Astrocyte (in vitro differentiated cells and primary cell): ENCODE data around the gene PTPN13. TPM values are rescaled to one million over a fixed set of nuclear protein-coding genes. Genes with fewer than 3 reads are reported as not detected.

ENCODE experiments used
- DNase-seq: peaks from one replicate; pipeline ENCODE4 v3.0.0-alpha.2; 2010; ENCODE audit warnings: low read depth
- FAIRE-seq: peaks from 2 replicates; lab custom pipeline; 2011; peaks lifted over from hg19 to GRCh38; lab: Jason Lieb, UNC
- H2AFZ ChIP-seq: 2 replicates; pipeline ENCODE4 v1.6.0; 2012; ENCODE audit warnings: low read depth, low read length, inconsistent platforms
- H3K27ac ChIP-seq: 2 replicates; pipeline ENCODE4 v1.5.1; 2011; ENCODE audit warnings: low read depth, low read length, inconsistent platforms
- H3K27me3 ChIP-seq: 2 replicates; pipeline ENCODE4 v1.6.0; 2011; ENCODE audit warnings: low read length, inconsistent platforms; ENCODE audit not compliant: insufficient read depth
- H3K36me3 ChIP-seq: 2 replicates; pipeline ENCODE4 v1.5.1; 2011; ENCODE audit warnings: low read length, inconsistent platforms; ENCODE audit not compliant: insufficient read depth
- H3K4me1 ChIP-seq: 2 replicates; pipeline ENCODE4 v1.5.1; 2011; ENCODE audit warnings: low read length, inconsistent platforms; ENCODE audit not compliant: insufficient read depth
- H3K4me2 ChIP-seq: 2 replicates; pipeline ENCODE4 v1.6.0; 2012; ENCODE audit warnings: low read length, inconsistent platforms
- H3K4me3 ChIP-seq: 2 replicates; pipeline ENCODE4 v1.5.1; 2011; ENCODE audit warnings: low read depth, mild to moderate bottlenecking, low read length, inconsistent platforms; ENCODE audit not compliant: insufficient read depth
- H3K79me2 ChIP-seq: 2 replicates; pipeline ENCODE4 v1.6.0; 2012; ENCODE audit warnings: mild to moderate bottlenecking, low read length, inconsistent platforms; ENCODE audit not compliant: insufficient read depth
- H3K9ac ChIP-seq: 2 replicates; pipeline ENCODE4 v1.6.0; 2012; ENCODE audit warnings: mild to moderate bottlenecking, low read length, inconsistent platforms
- H3K9me3 ChIP-seq: 2 replicates; pipeline ENCODE4 v1.5.1; 2012; ENCODE audit warnings: low read depth, mild to moderate bottlenecking, low read length, inconsistent platforms; ENCODE audit not compliant: insufficient read depth
- H4K20me1 ChIP-seq: 2 replicates; pipeline ENCODE4 v1.6.0; 2012; ENCODE audit warnings: low read length, inconsistent platforms; ENCODE audit not compliant: insufficient read depth
- H3K27ac Mint-ChIP-seq: one replicate; pipeline ENCODE4 v1.8.0; 2021; ENCODE audit warnings: mild to moderate bottlenecking, mixed read lengths; ENCODE audit not compliant: unreplicated experiment
- H3K27me3 Mint-ChIP-seq: one replicate; pipeline ENCODE4 v1.8.0; 2021; ENCODE audit warnings: low read depth, mixed read lengths; ENCODE audit not compliant: unreplicated experiment
- H3K36me3 Mint-ChIP-seq: one replicate; pipeline ENCODE4 v1.8.0; 2021; ENCODE audit warnings: low read depth, mixed read lengths; ENCODE audit not compliant: unreplicated experiment
- H3K4me1 Mint-ChIP-seq: one replicate; pipeline ENCODE4 v1.8.0; 2021; ENCODE audit warnings: low read depth, mixed read lengths; ENCODE audit not compliant: unreplicated experiment
- H3K4me3 Mint-ChIP-seq: one replicate; pipeline ENCODE4 v1.8.0; 2021; ENCODE audit warnings: mild to moderate bottlenecking, moderate library complexity, mixed read lengths; ENCODE audit not compliant: unreplicated experiment
- H3K9me3 Mint-ChIP-seq: one replicate; pipeline ENCODE4 v1.8.0; 2021; ENCODE audit warnings: mild to moderate bottlenecking, mixed read lengths; ENCODE audit not compliant: unreplicated experiment
- EZH2 ChIP-seq: IDR thresholded peaks from 2 replicates; pipeline ENCODE4 v1.6.1; 2012; ENCODE audit warnings: mild to moderate bottlenecking, low read length, inconsistent platforms; ENCODE audit not compliant: insufficient read depth
- total RNA-seq: library from RNA; stranded (reverse); gene quantifications from 2 replicates; pipeline ENCODE4 v1.2.1, GENCODE V29; 2021
- TF ChIP-seq, protein P1 (sequence below): IDR thresholded peaks from 2 replicates; pipeline ENCODE4 v1.5.1; 2011; ENCODE audit warnings: low read depth, mild to moderate bottlenecking, inconsistent platforms, low read length, moderate library complexity; ENCODE audit not compliant: insufficient read depth

The PTPN13 gene
- total RNA-seq, 1 donor from 2014 or later = 46.2 TPM

DNA sequence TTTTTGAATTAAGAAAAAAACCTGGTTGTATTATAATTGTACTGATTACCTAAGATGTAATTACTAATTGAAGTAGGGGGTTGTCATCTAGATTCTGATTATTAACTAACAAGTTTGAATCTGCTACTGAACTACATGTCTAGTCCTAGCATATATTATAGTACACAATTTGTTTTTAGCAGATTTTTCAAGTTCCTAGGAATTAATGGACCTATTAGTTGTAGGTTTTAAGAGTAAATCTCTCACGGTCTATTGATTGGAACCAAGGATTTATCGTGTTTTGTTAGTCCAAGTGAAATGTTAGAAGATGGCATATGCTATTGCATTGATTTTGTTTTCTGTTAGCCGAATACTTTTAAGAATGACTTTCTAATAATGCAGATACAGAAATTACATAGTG is 20.8 kb downstream of the PTPN13 start:
- H3K27me3 Mint-ChIP-seq = no peaks in the 10 kb centered on the region
- no peak overlapping the region for H3K4me3 Mint-ChIP-seq
- Histone ChIP-seq H3K9ac (no peak overlapping the region), H3K27me3 (no peaks in the 10 kb centered on the region), H3K4me3 (no peak overlapping the region), H3K79me2 (peaks cover 9% of the 10 kb centered on the region), H3K36me3 (no peaks in the 10 kb centered on the region), H2AFZ (no peak overlapping the region), H3K9me3 (no peaks in the 10 kb centered on the region), H3K4me2 (no peak overlapping the region), H4K20me1 (peaks cover 8% of the 10 kb centered on the region), H3K27ac (no peak overlapping the region), H3K4me1 (no peaks in the 10 kb centered on the region)
- H3K4me1 Mint-ChIP-seq = peaks cover 2% of the 10 kb centered on the region
- peaks cover 7% of the 10 kb centered on the region for H3K36me3 Mint-ChIP-seq
- DNase-seq = no peak
- H3K9me3 Mint-ChIP-seq = no peaks in the 10 kb centered on the region
- TF ChIP-seq, protein P1, sequence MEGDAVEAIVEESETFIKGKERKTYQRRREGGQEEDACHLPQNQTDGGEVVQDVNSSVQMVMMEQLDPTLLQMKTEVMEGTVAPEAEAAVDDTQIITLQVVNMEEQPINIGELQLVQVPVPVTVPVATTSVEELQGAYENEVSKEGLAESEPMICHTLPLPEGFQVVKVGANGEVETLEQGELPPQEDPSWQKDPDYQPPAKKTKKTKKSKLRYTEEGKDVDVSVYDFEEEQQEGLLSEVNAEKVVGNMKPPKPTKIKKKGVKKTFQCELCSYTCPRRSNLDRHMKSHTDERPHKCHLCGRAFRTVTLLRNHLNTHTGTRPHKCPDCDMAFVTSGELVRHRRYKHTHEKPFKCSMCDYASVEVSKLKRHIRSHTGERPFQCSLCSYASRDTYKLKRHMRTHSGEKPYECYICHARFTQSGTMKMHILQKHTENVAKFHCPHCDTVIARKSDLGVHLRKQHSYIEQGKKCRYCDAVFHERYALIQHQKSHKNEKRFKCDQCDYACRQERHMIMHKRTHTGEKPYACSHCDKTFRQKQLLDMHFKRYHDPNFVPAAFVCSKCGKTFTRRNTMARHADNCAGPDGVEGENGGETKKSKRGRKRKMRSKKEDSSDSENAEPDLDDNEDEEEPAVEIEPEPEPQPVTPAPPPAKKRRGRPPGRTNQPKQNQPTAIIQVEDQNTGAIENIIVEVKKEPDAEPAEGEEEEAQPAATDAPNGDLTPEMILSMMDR = no peak
- TF ChIP-seq EZH2 = no peak
- no peak overlapping the region for H3K27ac Mint-ChIP-seq
- peak; percentile 58 for FAIRE-seq

DNA sequence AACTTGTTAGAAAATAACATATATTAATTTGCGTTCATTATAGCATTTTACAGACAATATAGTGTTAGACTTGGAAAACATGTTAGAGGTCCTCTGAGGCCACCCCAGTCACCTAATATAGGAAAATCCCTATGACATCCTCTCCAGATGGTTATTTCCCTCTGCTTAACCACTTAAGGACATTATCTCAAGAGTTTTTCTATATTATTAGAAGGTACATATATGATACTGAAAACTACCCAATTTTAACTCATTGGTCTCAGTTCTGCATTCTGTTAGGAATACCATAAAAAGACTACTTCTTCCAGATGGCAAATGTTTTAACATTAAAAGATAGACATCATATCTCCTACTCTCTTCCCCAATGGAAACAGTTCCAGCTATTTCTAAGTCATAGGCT is 21.4 kb downstream of the PTPN13 start:
- Histone ChIP-seq H3K4me3 (no peak overlapping the region), H3K9me3 (no peaks in the 10 kb centered on the region), H3K27ac (no peak overlapping the region), H3K4me2 (no peak overlapping the region), H2AFZ (no peak overlapping the region), H3K4me1 (no peaks in the 10 kb centered on the region), H3K79me2 (peaks cover 9% of the 10 kb centered on the region), H3K27me3 (no peaks in the 10 kb centered on the region), H4K20me1 (peaks cover 6% of the 10 kb centered on the region), H3K9ac (no peak overlapping the region), H3K36me3 (no peaks in the 10 kb centered on the region)
- Mint-ChIP-seq H3K27ac (no peak overlapping the region), H3K9me3 (no peaks in the 10 kb centered on the region), H3K4me1 (peaks cover 2% of the 10 kb centered on the region), H3K27me3 (no peaks in the 10 kb centered on the region), H3K4me3 (no peak overlapping the region), H3K36me3 (peaks cover 7% of the 10 kb centered on the region)
- TF ChIP-seq, protein P1 = no peak
- no peak for TF ChIP-seq EZH2
- no peak for FAIRE-seq
- DNase-seq = no peak

DNA sequence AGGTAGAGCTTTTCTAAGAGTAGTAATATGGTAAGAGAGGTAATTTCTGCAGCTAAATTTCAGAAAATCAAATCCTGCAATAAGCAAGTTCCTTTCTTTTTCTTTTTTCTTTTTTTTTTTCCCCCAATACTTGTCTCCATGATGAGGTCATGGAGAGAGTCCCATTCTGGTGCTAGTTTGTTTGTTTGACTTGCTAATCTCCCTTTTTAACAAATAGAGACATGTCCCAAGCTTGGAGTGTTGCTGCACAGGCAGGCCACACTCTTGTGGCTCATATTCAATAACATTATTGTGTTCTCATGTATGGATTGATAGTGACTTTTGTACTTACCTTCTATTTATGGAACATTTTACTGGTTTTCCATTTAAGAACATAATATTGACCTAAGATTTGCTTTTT is 25.5 kb downstream of the PTPN13 start:
- Histone ChIP-seq H3K79me2 (peaks cover 9% of the 10 kb centered on the region), H4K20me1 (peaks cover 8% of the 10 kb centered on the region), H3K27ac (no peak overlapping the region), H3K4me1 (no peaks in the 10 kb centered on the region), H3K9ac (no peak overlapping the region), H2AFZ (no peak overlapping the region), H3K4me3 (no peak overlapping the region), H3K9me3 (no peaks in the 10 kb centered on the region), H3K4me2 (no peak overlapping the region), H3K27me3 (no peaks in the 10 kb centered on the region), H3K36me3 (no peaks in the 10 kb centered on the region)
- no peak for DNase-seq
- Mint-ChIP-seq H3K9me3 (no peaks in the 10 kb centered on the region), H3K4me1 (peaks cover 2% of the 10 kb centered on the region), H3K36me3 (peaks cover 9% of the 10 kb centered on the region), H3K27me3 (no peaks in the 10 kb centered on the region), H3K27ac (no peak overlapping the region), H3K4me3 (no peak overlapping the region)
- TF ChIP-seq EZH2 = no peak
- TF ChIP-seq, protein P1 = no peak
- no peak for FAIRE-seq
